HepG2 (cell line): ENCODE measurements around the gene CORO7. TPM values are rescaled to one million over a fixed set of nuclear protein-coding genes. Genes with fewer than 3 reads are reported as not detected.

Source experiments
- ATAC-seq: fragments of 200-7000 bp; cut with Tn5 transposase; 3 replicates; pipeline ENCODE4 v1.9.1; 2020; ENCODE audit warnings: mild to moderate bottlenecking, moderate library complexity
- BruUV-seq: library from RNA; stranded (reverse); fragments of 400-500 nt; replicated peaks from 2 replicates; lab custom pipeline; 2021; lab: Mats Ljungman, UMichigan
- CTCF ChIA-PET: fragments of 300-600 bp; formaldehyde crosslinking; extraction: SDS; loops from one replicate; lab custom pipeline; 2021; ENCODE audit warnings: low total read pairs, inconsistent platforms, low intra/inter-chr PET ratio; lab: Yijun Ruan, JAX
- POLR2A ChIA-PET: fragments of 350-600 bp; sonication (Branson Sonifier 250); formaldehyde crosslinking; loops from one replicate; lab custom pipeline; 2020; ENCODE audit warnings: antibody characterized with exemption, inconsistent platforms; lab: Yijun Ruan, JAX
- DNase-seq: peaks from one replicate; pipeline ENCODE4 v3.0.0-alpha.2; 2015; ENCODE audit warnings: low spot score
- FAIRE-seq: peaks from 3 replicates; lab custom pipeline; 2011; peaks lifted over from hg19 to GRCh38; lab: Jason Lieb, UNC
- H2AFZ ChIP-seq: one replicate; pipeline ENCODE4 v1.6.1; 2011; ENCODE audit warnings: low read length, inconsistent platforms
- H3K27ac ChIP-seq: fragments of 300-600 bp; 3 replicates; pipeline ENCODE4 v1.8.0; 2011; ENCODE audit warnings: mixed run types, mild to moderate bottlenecking, mixed read lengths, low read length, inconsistent platforms; ENCODE audit not compliant: insufficient read depth; ENCODE audit errors: extremely low read length
- H3K27me3 ChIP-seq, 2 experiments: fragments of 200-600 bp in 1 of 2; 2 replicates in 1 of 2; 3 replicates in 1 of 2; pipeline versions ENCODE4 v1.6.0 to v1.8.0; 2011; ENCODE audit warnings: low read length in 2 of 2, mild to moderate bottlenecking in 2 of 2, moderate library complexity in 2 of 2, inconsistent platforms in 1 of 2; ENCODE audit not compliant: insufficient read depth in 2 of 2, control insufficient read depth in 1 of 2
- H3K36me3 ChIP-seq, 2 experiments: fragments of 200-600 bp in 1 of 2; replicated peaks in 1 of 2; 2 replicates in 1 of 2; 3 replicates in 1 of 2; pipeline versions ENCODE4 v1.5.1 to v1.8.0; 2011; ENCODE audit warnings: low read length in 2 of 2, inconsistent platforms in 1 of 2; ENCODE audit not compliant: insufficient read depth in 2 of 2, control insufficient read depth in 1 of 2
- H3K4me1 ChIP-seq: 2 replicates; pipeline ENCODE4 v1.5.1; 2012; ENCODE audit warnings: low read length, inconsistent platforms; ENCODE audit not compliant: insufficient read depth
- H3K4me2 ChIP-seq: 2 replicates; pipeline ENCODE4 v1.6.0; 2011; ENCODE audit warnings: low read depth, low read length, inconsistent platforms
- H3K4me3 ChIP-seq, 3 experiments: fragments of 200-600 bp in 1 of 3; sonication (generic), shearing (Covaris generic) in 1 of 3; replicated peaks in 1 of 3; 2 replicates each; pipeline ENCODE4 v1.5.1; 2011 to 2016; ENCODE audit warnings: low read length in 3 of 3, inconsistent platforms in 2 of 3, low read depth in 2 of 3, mild to moderate bottlenecking in 2 of 3, control low read depth in 1 of 3, mixed read lengths in 1 of 3; ENCODE audit not compliant: insufficient read depth in 1 of 3
- H3K79me2 ChIP-seq: one replicate; pipeline ENCODE4 v1.6.1; 2011; ENCODE audit warnings: low read length, inconsistent platforms; ENCODE audit not compliant: insufficient read depth
- H3K9ac ChIP-seq: 2 replicates; pipeline ENCODE4 v1.6.0; 2011; ENCODE audit warnings: mild to moderate bottlenecking, low read depth, low read length, inconsistent platforms; ENCODE audit not compliant: insufficient read depth
- H3K9me3 ChIP-seq: 2 replicates; pipeline ENCODE4 v1.5.1; 2012; ENCODE audit warnings: mild to moderate bottlenecking, low read length
- H4K20me1 ChIP-seq: 2 replicates; pipeline ENCODE4 v1.6.0; 2011; ENCODE audit warnings: inconsistent platforms, mild to moderate bottlenecking, low read length, moderate library complexity; ENCODE audit not compliant: insufficient read depth
- E2F5 ChIP-seq: sonication (generic); formaldehyde crosslinking; conservative IDR thresholded peaks from 2 replicates; pipeline ENCODE4 v1.4.0; 2020; ENCODE audit warnings: missing genetic modification reagents
- FOXA3 ChIP-seq: IDR thresholded peaks from 2 replicates; pipeline ENCODE4 v1.6.1; 2016; ENCODE audit warnings: missing genetic modification reagents, missing compliant biosample characterization
- KLF6 ChIP-seq: IDR thresholded peaks from 2 replicates; pipeline ENCODE4 v1.8.0; 2016; ENCODE audit warnings: missing biosample characterization, missing genetic modification reagents
- MLLT10 ChIP-seq: sonication (generic); formaldehyde crosslinking; IDR thresholded peaks from 2 replicates; pipeline ENCODE4 v1.4.0; 2020; ENCODE audit warnings: missing genetic modification reagents
- REXO4 ChIP-seq: sonication (generic); formaldehyde crosslinking; IDR thresholded peaks from 2 replicates; pipeline ENCODE4 v1.8.0; 2022; ENCODE audit warnings: missing genetic modification reagents, mild to moderate bottlenecking, borderline replicate concordance
- TP53 ChIP-seq: sonication (generic); formaldehyde crosslinking; conservative IDR thresholded peaks from 2 replicates; pipeline ENCODE4 v1.4.0; 2020; ENCODE audit warnings: missing genetic modification reagents
- ZNF230 ChIP-seq: sonication (generic); formaldehyde crosslinking; IDR thresholded peaks from 2 replicates; pipeline ENCODE4 v1.4.0; 2020; ENCODE audit warnings: mild to moderate bottlenecking, missing genetic modification reagents
- ZNF235 ChIP-seq: sonication (generic); formaldehyde crosslinking; IDR thresholded peaks from 2 replicates; pipeline ENCODE4 v1.8.1; 2023; ENCODE audit warnings: mild to moderate bottlenecking, missing genetic modification reagents, borderline replicate concordance
- ZNF484 ChIP-seq: sonication (generic); formaldehyde crosslinking; IDR thresholded peaks from 2 replicates; pipeline ENCODE4 v1.5.1; 2020; ENCODE audit warnings: mild to moderate bottlenecking, low read depth, missing genetic modification reagents, borderline replicate concordance
- ZNF660 ChIP-seq: sonication (generic); formaldehyde crosslinking; IDR thresholded peaks from 2 replicates; pipeline ENCODE4 v1.5.1; 2020; ENCODE audit warnings: mild to moderate bottlenecking, low read depth, missing genetic modification reagents, borderline replicate concordance
- ZNF747 ChIP-seq: sonication (generic); formaldehyde crosslinking; IDR thresholded peaks from 2 replicates; pipeline ENCODE4 v1.8.1; 2023; ENCODE audit warnings: missing genetic modification reagents, mild to moderate bottlenecking, borderline replicate concordance
- WGBS: methylation state at CpG from one replicate; pipeline ENCODE4 v1.1.6; 2017; ENCODE audit warnings: low lambda C conversion rate; 5-methylcytosine and 5-hydroxymethylcytosine counted together
- in situ Hi-C: cut with HindIII; loops from 2 replicates; pipeline ENCODE4 v1.10.0; 2017; ENCODE audit warnings: low pct_unique_long_range_greater_than_20kb; ENCODE audit not compliant: extremely low pct_ligation_motif_present
- intact Hi-C: fragments of 100-400 bp; cut with micrococcal nuclease; formaldehyde crosslinking; loops from one replicate; pipeline ENCODE4 v1.10.0; 2022; ENCODE audit not compliant: unreplicated experiment
- polyA plus RNA-seq, 8 experiments: library from polyadenylated mRNA; depleted of rRNA in 3 of 8; stranded (reverse) in 7 of 8; unstranded in 1 of 8; fragments of >200 nt; fragmentation: Illumina TruSeq in 4 of 8; extraction: Trizol in 4 of 8; gene quantifications; 2 replicates each; pipeline versions ENCODE4 v1.2.1 to v1.2.3, GENCODE V29; 2011 to 2016; ENCODE audit warnings: low read depth in 4 of 8, missing spikeins in 1 of 8, mixed read lengths in 1 of 8; ENCODE audit not compliant: insufficient read depth in 1 of 8
- total RNA-seq, 5 experiments: library from RNA; depleted of rRNA; stranded (reverse); fragments of >200 nt; fragmentation: Illumina TruSeq; extraction: Trizol; gene quantifications; 2 replicates each; pipeline ENCODE4 v1.2.3, GENCODE V29; 2016; ENCODE audit warnings: low read depth in 1 of 5
- TF ChIP-seq, protein P1 (sequence below): sonication (generic); formaldehyde crosslinking; IDR thresholded peaks from 2 replicates; pipeline ENCODE4 v1.4.0; 2020; ENCODE audit warnings: missing genetic modification reagents, mild to moderate bottlenecking, borderline replicate concordance
- TF ChIP-seq, protein P2 (sequence below): IDR thresholded peaks from 2 replicates; pipeline ENCODE4 v1.6.1; 2016; ENCODE audit warnings: low read depth, control low read depth

Gene CORO7
- total and polyA plus RNA-seq, 2 of the 13 experiments (the other 11 are each of a cell fraction or from before 2014, with no cell fraction given) = 9.9 to 14.3 TPM

- no peak for FAIRE-seq
- POLR2A ChIA-PET = no interaction called here
- in situ Hi-C loops = no loop called here
Measured at GRCh38 chr16:4412854-4413253, 3.5 kb downstream of the CORO7 start.

GRCh38 chr16:4412159-4412558 lies 4.2 kb downstream of the CORO7 start:
- no TSS peak for BruUV-seq
- no peak overlapping the region for H3K4me2 ChIP-seq
- H3K4me1 ChIP-seq = peaks cover 14% of the 10 kb centered on the region
- no peaks in the 10 kb centered on the region; a peak in 1 of 5 replicates for H3K27me3 ChIP-seq
- no peak for DNase-seq
- no peak overlapping the region for H3K27ac ChIP-seq
- H3K9me3 ChIP-seq = no peaks in the 10 kb centered on the region
- ATAC-seq = no peak
- POLR2A ChIA-PET = no interaction called here
- in situ Hi-C loops = no loop called here
- CTCF ChIA-PET = no interaction called here
- H3K79me2 ChIP-seq = peaks cover 14% of the 10 kb centered on the region
- H3K36me3 ChIP-seq = peaks cover 4 to 24% of the 10 kb centered on the region in 2 experiments; a peak in 3 of 5 replicates
- no peak overlapping the region for H3K9ac ChIP-seq
- WGBS = 100% methylated on average over 1 of the region's 8 CpGs
- no peak overlapping the region for H3K4me3 ChIP-seq
- no peak overlapping the region for H2AFZ ChIP-seq
- no peak for FAIRE-seq
- H4K20me1 ChIP-seq = no peaks in the 10 kb centered on the region
- intact Hi-C loops = no loop called here
- TF ChIP-seq KLF6 = no peak
- TF ChIP-seq E2F5 (CRISPR knock-in tag) = no peak
- TF ChIP-seq MLLT10 (CRISPR knock-in tag) = no peak
- TF ChIP-seq TP53 (CRISPR knock-in tag) = no peak
- TF ChIP-seq, protein P1, sequence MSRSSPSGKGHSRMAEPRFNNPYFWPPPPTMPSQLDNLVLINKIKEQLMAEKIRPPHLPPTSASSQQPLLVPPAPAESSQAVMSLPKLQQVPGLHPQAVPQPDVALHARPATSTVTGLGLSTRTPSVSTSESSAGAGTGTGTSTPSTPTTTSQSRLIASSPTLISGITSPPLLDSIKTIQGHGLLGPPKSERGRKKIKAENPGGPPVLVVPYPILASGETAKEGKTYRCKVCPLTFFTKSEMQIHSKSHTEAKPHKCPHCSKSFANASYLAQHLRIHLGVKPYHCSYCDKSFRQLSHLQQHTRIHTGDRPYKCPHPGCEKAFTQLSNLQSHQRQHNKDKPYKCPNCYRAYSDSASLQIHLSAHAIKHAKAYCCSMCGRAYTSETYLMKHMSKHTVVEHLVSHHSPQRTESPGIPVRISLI (CRISPR knock-in tag) = no peak
- TF ChIP-seq ZNF484 (CRISPR knock-in tag) = no peak
- no peak for TF ChIP-seq ZNF660 (CRISPR knock-in tag)
- no peak for TF ChIP-seq ZNF235 (CRISPR knock-in tag)

More at GRCh38 chr16:4412854-4413253, 3.5 kb downstream of the CORO7 start:
- ATAC-seq (no peak), DNase-seq (no peak)
- H3K27ac ChIP-seq = no peak overlapping the region
- H3K4me3 ChIP-seq = no peak overlapping the region
- no TSS peak for BruUV-seq
- H3K27me3 ChIP-seq = no peaks in the 10 kb centered on the region; a peak in 1 of 5 replicates
- peaks cover 4 to 17% of the 10 kb centered on the region in 2 experiments; a peak in 3 of 5 replicates for H3K36me3 ChIP-seq
- H3K9ac ChIP-seq = no peak overlapping the region
- peaks cover 19% of the 10 kb centered on the region for H3K4me1 ChIP-seq
- H3K79me2 ChIP-seq = peaks cover 14% of the 10 kb centered on the region
- TF ChIP-seq, protein P2, sequence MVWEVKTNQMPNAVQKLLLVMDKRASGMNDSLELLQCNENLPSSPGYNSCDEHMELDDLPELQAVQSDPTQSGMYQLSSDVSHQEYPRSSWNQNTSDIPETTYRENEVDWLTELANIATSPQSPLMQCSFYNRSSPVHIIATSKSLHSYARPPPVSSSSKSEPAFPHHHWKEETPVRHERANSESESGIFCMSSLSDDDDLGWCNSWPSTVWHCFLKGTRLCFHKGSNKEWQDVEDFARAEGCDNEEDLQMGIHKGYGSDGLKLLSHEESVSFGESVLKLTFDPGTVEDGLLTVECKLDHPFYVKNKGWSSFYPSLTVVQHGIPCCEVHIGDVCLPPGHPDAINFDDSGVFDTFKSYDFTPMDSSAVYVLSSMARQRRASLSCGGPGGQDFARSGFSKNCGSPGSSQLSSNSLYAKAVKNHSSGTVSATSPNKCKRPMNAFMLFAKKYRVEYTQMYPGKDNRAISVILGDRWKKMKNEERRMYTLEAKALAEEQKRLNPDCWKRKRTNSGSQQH = no peak
- TF ChIP-seq FOXA3 (CRISPR knock-in tag) (no peak), REXO4 (no peak), ZNF747 (CRISPR knock-in tag) (no peak), ZNF230 (CRISPR knock-in tag) (no peak)
- H3K9me3 ChIP-seq = no peaks in the 10 kb centered on the region
- no peaks in the 10 kb centered on the region for H4K20me1 ChIP-seq
- CTCF ChIA-PET = no interaction called here
- WGBS = 98% methylated on average over 4 of the region's 4 CpGs
- intact Hi-C loops = no loop called here
- no peak overlapping the region for H3K4me2 ChIP-seq
- no peak overlapping the region for H2AFZ ChIP-seq
